HEK293 (cell line): ENCODE data around the gene TK2.

Experiments
- REST ChIP-seq: fragments of 450-650 bp; formaldehyde crosslinking; IDR thresholded peaks from 2 replicates; pipeline ENCODE4 v1.5.1; 2016; ENCODE audit warnings: missing biosample characterization, missing genetic modification characterization
- ZFP3 ChIP-seq: fragments of 450-650 bp; formaldehyde crosslinking; IDR thresholded peaks from 2 replicates; pipeline ENCODE4 v1.5.1; 2016; ENCODE audit warnings: low read depth, missing biosample characterization, missing genetic modification characterization

- no peak for TF ChIP-seq ZFP3 (tag by site-specific recombination)
- TF ChIP-seq REST, result no peak
Observed at GRCh38 chr16:66468321-66468965, 81.5 kb downstream of the TK2 start.
